ENCODE results near the gene UNC80. TPM values are rescaled to one million over a fixed set of nuclear protein-coding genes. Genes with fewer than 3 reads are reported as not detected.

Gene UNC80
- total RNA-seq, 1 donor from 2014 or later: not detected

DNA sequence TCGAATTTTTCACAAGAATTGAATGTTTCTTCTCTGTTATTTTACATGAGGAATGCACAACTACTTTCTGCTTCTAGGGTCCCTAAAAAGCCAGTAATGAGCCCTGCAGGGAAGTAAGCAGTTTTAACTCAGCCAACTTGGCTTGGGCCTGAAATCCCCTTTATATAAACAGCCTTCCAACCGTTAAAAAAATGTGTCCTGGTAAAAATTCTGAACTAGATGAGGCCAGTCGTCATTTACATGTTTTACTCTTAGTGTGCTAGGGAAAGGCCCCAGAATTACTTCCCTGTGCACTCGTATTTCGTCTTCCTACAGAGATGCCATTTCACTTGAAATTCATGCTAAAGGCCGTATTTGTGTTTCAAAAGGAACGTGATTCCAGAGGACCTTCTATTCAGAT lies 188.4 kb downstream of the UNC80 start:
- ATAC-seq: no peak
- no peak for DNase-seq
- intact Hi-C loops (cut with micrococcal nuclease): loop anchor here (10.0 kb wide), 1 partner anchor 625 kb away; no protein-coding TSS in a partner anchor

GRCh38 chr2:209960676-209961630 lies 189.3 kb downstream of the UNC80 start:
- ATAC-seq (peak; percentile 63), DNase-seq (peak; percentile 34)
- intact Hi-C loops (cut with micrococcal nuclease): loop anchor here (10.0 kb wide), 1 partner anchor 626 kb away; no protein-coding TSS in a partner anchor

GRCh38 chr2:209965723-209966122 lies 194.1 kb downstream of the UNC80 start:
- intact Hi-C loops (cut with micrococcal nuclease): loop anchor here (10.0 kb wide), 1 partner anchor 631 kb away; no protein-coding TSS in a partner anchor
- DNase-seq: no peak
- ATAC-seq: no peak

DNA sequence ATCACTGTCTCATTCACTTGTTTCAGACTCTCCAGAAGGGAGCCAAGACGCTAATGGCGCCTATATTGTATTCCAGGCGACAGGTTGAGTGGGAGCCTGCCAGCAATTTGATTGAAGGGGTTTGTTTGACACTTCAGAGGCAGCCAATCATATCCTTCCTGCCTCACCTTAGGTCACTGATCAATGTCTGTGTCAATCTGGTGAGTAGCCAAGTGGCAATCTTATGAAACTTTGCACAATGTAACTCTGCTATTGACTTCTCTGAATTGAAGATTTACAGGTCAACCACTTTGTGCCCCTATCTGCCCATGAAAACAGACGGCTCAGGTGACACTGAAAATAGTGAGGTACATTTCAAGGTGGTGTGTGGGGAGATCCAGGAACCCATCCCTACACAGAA lies 198.1 kb downstream of the UNC80 start:
- DNase-seq (no peak), ATAC-seq (no peak)
- intact Hi-C loops (cut with micrococcal nuclease): loop anchor here (10.0 kb wide), 1 partner anchor 635 kb away; no protein-coding TSS in a partner anchor

DNA sequence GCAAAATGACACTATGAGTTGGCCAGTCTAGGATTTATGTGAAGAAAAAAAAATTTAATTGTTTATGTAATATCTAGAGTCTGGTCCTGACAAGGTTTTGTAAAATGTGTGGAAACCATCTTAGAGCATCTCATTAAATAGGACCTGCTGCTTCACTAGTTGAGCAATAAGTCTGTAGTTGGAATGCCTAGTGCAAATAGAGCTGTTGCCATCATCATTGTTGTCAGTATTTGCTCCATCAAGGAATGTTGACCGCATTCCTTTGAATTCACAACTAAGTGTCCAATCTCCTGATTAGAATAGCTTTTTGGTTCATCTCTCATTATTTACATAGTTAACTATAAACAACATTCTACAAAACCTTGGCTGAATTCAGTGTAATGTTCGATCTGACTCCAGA lies 198.6 kb downstream of the UNC80 start:
- no peak for DNase-seq
- ATAC-seq: no peak
- intact Hi-C loops (cut with micrococcal nuclease): no loop called here

GRCh38 chr2:209970711-209971110 lies 199.1 kb downstream of the UNC80 start:
- DNase-seq: no peak
- intact Hi-C loops (cut with micrococcal nuclease): no loop called here
- no peak for ATAC-seq

- intact Hi-C loops (cut with micrococcal nuclease): no loop called here
- no peak for DNase-seq
- no peak for ATAC-seq
Observed at GRCh38 chr2:209973328-209973727, 201.7 kb downstream of the UNC80 start.

GRCh38 chr2:209974576-209974975 lies 202.9 kb downstream of the UNC80 start:
- ATAC-seq (no peak), DNase-seq (no peak)
- intact Hi-C loops (cut with micrococcal nuclease): no loop called here

DNA sequence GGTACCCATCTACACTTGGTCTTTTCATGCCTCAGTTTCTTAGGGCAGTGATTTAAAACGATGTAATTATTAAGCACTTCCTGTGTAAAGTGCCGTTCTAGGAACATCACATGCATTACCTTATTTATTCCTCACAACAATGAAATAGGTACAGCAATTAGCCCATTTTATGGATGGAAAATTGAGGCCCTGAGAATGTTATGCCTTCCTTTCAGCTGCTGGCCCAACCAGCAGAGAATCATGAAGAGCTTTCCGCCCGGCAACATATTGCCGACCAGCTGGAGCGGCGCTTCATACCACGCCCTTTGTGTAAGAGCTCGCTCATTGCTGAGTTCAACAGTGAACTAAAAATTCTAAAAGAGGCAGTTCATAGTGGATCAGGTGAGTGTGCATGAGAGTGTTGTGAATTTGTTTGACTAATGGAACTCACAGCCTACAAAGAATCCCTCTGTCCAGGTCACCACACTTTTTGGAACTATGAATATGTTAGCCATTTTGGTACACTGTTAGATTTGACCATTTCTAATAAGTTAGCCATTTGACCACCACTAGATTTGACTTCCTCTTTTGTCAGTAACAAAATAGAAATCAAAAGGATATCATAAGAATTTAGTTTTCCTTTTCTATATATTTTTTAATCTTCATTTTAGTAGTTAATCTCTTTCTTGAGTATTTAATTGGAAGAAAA lies 205.2 kb downstream of the UNC80 start:
- intact Hi-C loops (cut with micrococcal nuclease): loop anchor here (2.0 kb wide), 1 partner anchor 218 kb away; no protein-coding TSS in a partner anchor
- no peak for ATAC-seq
- no peak for DNase-seq

- intact Hi-C loops (cut with micrococcal nuclease): loop anchor here (2.0 kb wide), 1 partner anchor 217 kb away; no protein-coding TSS in a partner anchor
- DNase-seq (no peak), ATAC-seq (no peak)
Observed at GRCh38 chr2:209977386-209978239, 206.0 kb downstream of the UNC80 start.

DNA sequence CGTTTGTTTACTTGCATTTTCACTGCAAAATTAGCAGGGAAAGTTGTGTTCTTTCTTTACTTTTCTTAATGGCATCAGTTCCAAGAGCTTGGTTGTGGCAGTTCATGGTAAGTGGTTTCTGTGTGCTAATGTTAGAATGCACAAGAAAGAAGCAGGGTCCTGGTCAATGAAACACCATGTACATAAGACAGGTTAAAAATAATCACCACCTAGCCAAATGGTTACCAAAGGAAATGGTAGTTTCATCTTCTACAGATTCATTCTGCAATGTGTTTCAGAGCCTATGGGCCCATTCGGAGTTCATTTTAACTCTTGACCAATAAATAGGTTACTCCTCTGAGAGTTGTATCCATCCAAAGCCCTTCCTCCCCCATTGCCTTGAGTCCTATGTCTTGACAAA lies 212.7 kb downstream of the UNC80 start:
- intact Hi-C loops (cut with micrococcal nuclease): no loop called here
- ATAC-seq: no peak
- no peak for DNase-seq

- no peak for ATAC-seq
- intact Hi-C loops (cut with micrococcal nuclease): no loop called here
- no peak for DNase-seq
Observed at GRCh38 chr2:209985874-209986273, 214.2 kb downstream of the UNC80 start.

GRCh38 chr2:209986415-209986814 lies 214.8 kb downstream of the UNC80 start:
- DNase-seq: no peak

GRCh38 chr2:209988010-209988409 lies 216.4 kb downstream of the UNC80 start:
- intact Hi-C loops (cut with micrococcal nuclease): no loop called here
- ATAC-seq (no peak), DNase-seq (no peak)

More at GRCh38 chr2:209986415-209986814, 214.8 kb downstream of the UNC80 start:
- ATAC-seq: no peak
- intact Hi-C loops (cut with micrococcal nuclease): no loop called here

GRCh38 chr2:209990838-209991237 lies 219.2 kb downstream of the UNC80 start:
- ATAC-seq: no peak
- intact Hi-C loops (cut with micrococcal nuclease): no loop called here
- DNase-seq: no peak

DNA sequence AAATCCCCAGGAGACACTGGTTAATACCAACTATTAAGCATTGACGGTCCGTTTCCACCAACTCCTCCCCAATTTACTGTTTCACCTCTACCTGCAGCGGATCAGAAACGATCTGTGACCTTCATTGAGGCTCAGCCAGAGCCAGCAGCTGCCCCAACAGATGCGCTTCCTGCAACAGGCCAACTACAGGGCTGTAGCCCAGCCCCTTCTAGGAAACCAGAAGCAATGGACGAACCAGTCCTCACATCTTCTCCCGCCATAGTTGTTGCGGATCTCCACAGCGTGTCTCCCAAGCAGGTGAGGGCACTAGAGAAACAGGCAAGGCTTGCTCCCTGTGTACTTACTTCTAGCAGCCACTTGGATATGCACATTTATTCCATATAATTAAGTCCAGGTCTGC lies 222.3 kb downstream of the UNC80 start:
- ATAC-seq: no peak

DNA sequence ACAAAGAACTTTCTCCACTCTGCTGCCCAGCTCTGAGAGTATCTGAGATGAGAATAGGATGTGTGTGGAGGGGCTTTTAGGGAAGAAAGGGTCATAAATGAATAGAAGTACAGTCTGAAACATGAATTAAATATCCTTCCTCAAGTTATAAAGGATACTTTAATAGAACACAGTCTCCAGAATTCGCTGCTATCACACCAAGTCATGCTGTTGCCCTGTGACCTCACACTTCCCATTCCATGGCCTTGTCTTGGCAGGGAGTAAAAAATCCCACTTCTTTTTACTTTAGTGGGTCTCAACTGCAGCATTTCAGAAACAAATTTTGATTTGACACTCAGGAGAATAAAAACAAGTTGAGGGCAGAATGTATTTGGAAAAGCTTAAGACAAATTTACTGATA lies 227.0 kb downstream of the UNC80 start:
- no peak for ATAC-seq
- DNase-seq: no peak
- intact Hi-C loops (cut with micrococcal nuclease): no loop called here

More for the DNA sequence above, 222.3 kb downstream of the UNC80 start:
- no peak for DNase-seq
- intact Hi-C loops (cut with micrococcal nuclease): no loop called here

GRCh38 chr2:210000464-210001324 lies 229.1 kb downstream of the UNC80 start:
- DNase-seq (no peak), ATAC-seq (no peak)
- intact Hi-C loops (cut with micrococcal nuclease): loop anchor here (10.0 kb wide), 1 partner anchor 174 kb away; the partner anchor contains the start of gene KANSL1L
